SH-SY5Y (cell line): ENCODE data around the gene MLLT3.

Experiments used
- GATA2 ChIP-seq: IDR thresholded peaks from 2 replicates; pipeline ENCODE4 v1.6.1; 2011; ENCODE audit warnings: mild to moderate bottlenecking, low read depth, low read length
- GATA3 ChIP-seq: IDR thresholded peaks from 2 replicates; pipeline ENCODE4 v1.6.1; 2011; ENCODE audit warnings: low read depth, mild to moderate bottlenecking, low read length, moderate library complexity

Gene MLLT3

DNA sequence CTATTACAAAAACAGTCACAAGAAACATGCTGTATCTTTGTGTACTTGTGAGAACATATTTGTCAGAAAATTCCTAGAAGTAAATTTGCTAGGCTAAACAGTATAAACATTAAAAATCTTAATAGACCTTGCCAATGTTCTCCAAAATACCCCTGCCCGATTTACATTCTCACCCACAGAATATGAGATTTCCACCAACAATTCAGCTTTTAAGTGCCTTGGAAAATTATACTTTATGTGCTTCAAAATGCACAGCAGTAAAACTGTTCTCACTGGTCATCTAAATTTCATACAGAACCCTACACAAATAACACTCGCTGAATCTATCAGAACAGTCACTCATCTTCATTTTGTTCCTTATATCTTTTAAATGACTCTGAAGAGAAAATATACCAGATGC, 5.5 kb downstream of the MLLT3 start:
- TF ChIP-seq GATA3 (no peak), GATA2 (no peak)

- no peak for TF ChIP-seq GATA3
- no peak for TF ChIP-seq GATA2
Measured at GRCh38 chr9:20614602-20615216, 7.6 kb downstream of the MLLT3 start.

DNA sequence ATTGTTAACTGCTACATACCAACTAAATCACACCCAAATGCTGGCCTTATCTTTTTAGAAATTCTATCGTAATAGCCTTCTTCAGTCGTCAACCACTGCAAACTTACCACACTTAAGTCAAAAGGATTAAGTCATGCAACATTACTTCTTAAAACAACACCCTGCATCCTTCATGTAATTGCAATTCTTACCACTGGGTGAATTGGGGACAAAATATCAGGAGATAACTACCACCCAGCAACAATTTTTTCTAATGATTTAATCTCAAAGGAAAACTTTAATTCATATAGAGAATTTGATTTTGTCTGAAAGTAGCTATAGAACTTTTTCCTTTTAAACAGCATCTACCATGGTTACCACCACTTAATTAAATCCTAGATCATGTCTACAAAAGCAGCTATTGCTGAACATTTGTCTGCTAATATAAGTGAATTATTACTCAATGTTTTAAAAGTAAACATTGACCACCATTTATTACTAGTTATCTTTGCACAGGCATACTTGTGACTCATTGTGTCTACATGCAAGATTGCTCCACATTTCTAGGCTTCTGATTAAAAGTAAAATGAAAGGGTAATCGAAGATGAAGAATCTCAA, 10.5 kb downstream of the MLLT3 start:
- TF ChIP-seq GATA2 (no peak), GATA3 (no peak)

DNA sequence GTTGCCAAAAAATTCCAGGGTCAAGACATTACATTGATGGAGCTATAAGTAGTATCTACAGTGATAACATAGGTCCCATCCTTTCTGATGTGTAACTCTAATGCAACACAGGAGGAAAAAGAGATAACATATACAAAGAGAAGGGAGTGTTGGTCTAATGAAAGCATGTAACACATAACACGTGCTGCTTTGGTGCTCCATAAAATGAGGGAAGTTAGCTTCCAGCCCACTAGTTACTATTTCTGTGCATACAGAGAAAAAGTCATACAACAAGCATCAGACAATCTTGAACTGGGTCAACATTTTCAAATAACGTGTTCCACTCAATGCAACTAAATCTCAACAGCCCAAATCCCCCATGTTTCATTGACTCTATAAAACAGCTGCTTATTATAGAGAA, 11.7 kb downstream of the MLLT3 start:
- TF ChIP-seq GATA3 (no peak), GATA2 (no peak)

- no peak for TF ChIP-seq GATA2
- no peak for TF ChIP-seq GATA3
Measured at GRCh38 chr9:20608582-20608981, 13.7 kb downstream of the MLLT3 start.

DNA sequence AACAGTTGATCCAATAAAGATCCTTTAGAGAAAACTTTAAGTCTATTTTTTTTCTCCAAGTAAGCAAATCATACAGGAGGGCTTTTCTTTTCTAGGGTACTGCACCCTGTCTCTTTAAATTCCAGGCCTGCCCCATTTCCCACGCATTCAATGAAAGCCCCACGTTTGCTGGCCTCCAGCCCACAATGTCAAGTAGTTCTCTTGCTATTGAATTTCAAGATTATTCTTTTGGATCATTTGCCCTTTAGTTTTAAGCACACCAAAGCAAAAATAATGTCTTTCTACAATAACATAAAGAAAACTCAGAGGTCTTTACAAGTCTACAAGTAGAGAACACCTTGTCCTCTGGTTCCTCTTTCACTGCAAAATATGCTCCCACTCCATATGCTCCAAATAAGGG, 15.6 kb downstream of the MLLT3 start:
- no peak for TF ChIP-seq GATA3
- TF ChIP-seq GATA2: no peak

DNA sequence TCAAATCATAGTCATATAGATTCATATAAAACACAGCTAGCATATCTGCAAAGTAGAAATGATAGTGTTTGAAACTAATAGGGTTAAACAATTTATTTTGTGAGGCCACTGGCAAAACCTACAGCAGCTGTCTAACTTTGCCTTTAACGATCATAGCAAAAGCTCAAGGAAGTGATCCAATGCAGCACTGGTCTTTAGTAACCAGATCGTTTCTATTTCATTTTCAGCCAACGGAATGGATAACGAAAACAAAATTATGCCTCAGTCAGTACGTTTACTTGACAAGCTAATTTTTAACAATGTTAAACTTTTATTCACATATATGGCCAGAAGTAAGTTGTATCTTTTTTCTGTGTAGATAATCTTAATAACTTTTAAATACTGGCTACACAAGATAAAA, 17.7 kb downstream of the MLLT3 start:
- TF ChIP-seq GATA2 (no peak), GATA3 (no peak)

DNA sequence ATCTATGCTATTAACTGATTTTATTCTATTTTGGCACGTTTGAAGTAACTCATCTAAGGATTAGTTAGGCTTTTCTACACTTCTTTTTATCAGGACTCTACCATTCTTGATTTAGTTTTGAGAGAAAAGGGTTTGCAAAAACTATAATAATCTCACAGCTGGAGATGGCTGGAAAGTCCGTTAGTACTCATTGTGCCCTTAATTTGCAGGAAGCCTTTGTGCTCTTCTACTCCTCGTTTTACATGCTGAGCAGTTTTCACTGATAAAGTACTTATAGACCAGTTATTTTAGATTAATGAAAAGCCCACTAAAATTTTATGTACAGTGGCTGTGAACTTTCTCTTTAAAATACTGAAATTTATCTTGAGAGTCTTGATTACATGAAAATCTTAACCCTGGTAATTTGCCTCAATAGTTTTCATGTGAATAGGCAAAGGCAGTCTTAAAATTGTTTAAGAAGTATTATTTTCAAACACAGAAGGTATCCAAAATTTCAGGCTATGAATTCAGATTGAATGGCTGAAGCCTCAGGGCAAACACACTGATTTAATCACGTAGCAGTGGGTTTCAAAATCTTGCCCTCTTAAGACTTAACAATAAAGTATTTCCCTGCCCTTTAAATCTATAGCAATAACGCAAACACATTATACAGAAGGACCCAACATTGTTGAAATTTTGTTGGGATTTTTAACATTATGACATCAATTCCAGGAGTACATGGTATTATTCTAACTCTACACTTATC, 18.6 kb downstream of the MLLT3 start:
- TF ChIP-seq GATA2 (no peak), GATA3 (no peak)

DNA sequence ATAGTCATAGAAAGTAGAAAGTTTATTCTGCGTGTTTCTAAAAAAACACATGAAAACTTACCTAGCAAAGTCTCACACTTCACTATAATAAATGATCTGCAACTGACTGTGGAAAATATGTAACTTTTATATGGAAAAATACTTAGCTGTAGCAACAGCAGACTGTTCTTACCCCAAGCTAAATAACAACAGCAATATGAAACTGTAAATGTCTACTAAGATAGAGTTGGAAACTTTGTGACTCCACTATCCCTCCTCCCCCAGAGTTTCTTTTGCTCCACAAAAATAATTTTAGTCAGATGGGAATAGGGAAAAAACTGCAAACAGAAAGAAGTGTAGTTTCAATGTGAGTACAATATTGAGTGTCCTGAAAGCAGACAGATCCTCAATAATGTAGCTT, 21.0 kb downstream of the MLLT3 start:
- TF ChIP-seq GATA3 (no peak), GATA2 (no peak)

DNA sequence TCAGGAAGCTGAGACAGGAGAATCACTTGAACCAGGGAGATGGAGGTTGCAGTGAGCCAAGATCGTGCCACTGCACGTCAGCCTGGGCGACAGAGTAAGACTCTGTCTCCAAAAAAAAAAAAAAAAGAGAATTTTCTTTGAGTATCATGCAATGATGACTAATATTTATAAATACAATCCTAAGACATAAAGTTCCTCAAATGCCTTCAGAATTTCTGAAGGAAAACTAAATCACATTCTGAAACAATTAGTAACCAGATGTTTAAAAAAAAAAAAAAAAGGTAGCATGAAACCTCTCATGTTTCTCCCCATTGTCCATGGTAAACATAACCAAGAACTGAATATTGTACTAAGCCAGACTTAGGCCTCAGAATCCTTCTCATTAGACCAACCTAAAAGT, 23.1 kb downstream of the MLLT3 start:
- TF ChIP-seq GATA3 (no peak), GATA2 (no peak)

- TF ChIP-seq GATA3 (no peak), GATA2 (no peak)
Measured at GRCh38 chr9:20598367-20598766, 23.9 kb downstream of the MLLT3 start.

GRCh38 chr9:20597862-20598261, 24.4 kb downstream of the MLLT3 start:
- no peak for TF ChIP-seq GATA3
- TF ChIP-seq GATA2: no peak

DNA sequence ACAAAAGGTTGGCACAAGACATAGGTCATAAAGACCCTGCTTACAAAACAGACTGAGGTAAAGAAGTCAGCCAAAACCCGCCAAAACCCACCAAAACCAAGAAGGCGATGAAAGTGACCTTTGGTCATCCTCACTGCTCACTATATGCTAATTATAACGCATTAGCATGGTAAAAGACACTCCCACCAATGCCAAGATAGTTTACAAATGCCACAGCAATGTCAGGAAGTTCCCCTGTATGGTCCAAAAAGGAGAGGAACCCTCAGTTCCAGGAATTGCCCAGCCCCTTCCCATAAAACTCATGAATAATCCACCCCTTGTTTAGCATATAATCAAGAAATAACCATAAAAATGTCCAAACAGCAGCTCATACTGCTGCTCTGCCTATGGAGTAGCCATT, 27.7 kb downstream of the MLLT3 start:
- TF ChIP-seq GATA2: no peak
- no peak for TF ChIP-seq GATA3

DNA sequence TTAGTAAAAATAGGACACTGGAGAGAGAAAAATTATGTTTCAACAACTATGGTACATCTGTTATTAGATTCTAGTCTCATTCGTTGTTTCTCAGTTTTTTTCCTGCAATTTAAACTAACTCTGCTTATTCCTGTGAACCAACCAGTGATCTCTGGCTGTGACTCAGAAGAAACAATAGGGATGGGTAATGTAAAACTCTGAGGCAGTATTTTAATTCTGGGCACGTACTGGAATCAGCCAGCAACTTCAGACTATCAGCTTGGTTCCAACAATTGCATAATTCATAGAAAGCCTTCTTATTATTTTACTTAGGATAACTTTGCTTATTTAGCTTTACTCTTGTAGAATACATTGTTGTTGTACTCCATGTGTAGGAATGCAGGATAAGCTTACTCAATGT, 28.8 kb downstream of the MLLT3 start:
- TF ChIP-seq GATA2 (no peak), GATA3 (no peak)

DNA sequence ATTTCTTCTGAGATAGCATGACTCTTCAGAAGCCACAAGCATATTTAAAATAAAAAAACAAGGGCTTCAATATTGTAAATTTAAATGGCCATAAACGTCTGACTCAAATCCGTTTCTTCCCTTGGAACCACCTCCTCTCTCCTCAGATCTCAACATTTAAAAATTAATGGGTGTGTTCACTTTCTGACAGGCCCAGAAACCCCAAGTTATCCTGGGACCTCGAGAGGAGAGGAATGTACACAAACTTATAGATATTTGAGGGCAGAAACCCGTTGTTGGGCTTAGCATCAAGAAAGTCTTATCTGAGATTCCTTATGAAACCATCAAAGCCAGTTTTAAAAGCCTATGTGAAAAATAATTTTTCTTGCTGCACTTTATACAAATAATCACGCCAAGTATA, 29.2 kb downstream of the MLLT3 start:
- TF ChIP-seq GATA3 (no peak), GATA2 (no peak)
